NCI-H226 (cell line): Measurements from ENCODE around the gene TUBA3E.
"Not testable (repeated sequence)": the region's sequence is repeated elsewhere in the genome, so short reads cannot be mapped to it uniquely, and the experiment has no call there.

Experiments used
- DNase-seq: peaks from one replicate; pipeline ENCODE4 v3.0.0-alpha.2; 2015

The TUBA3E gene

DNA sequence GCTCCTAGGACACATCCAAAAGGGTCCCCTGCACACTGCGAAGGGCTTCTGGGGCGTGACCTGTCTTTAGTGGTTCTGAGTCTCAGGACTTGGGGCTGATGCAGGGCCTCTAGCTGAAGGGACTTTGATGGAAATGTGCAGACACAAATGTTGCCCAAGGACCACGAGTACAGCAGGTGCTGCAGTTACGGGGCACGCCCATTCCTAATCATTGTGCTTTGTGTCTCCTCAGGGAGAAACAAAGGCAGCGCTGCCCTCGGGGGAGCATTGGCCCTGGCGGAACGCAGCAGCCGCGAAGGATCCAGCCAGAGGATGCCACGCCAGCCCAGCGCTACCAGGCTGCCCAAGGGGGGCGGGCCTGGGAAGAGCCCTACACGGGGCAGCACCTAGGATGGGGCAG, 8.0 kb downstream of the TUBA3E start:
- DNase-seq: no peak

- not testable (repeated sequence) for DNase-seq
Measured at GRCh38 chr2:130188958-130189357, 9.3 kb downstream of the TUBA3E start.

DNA sequence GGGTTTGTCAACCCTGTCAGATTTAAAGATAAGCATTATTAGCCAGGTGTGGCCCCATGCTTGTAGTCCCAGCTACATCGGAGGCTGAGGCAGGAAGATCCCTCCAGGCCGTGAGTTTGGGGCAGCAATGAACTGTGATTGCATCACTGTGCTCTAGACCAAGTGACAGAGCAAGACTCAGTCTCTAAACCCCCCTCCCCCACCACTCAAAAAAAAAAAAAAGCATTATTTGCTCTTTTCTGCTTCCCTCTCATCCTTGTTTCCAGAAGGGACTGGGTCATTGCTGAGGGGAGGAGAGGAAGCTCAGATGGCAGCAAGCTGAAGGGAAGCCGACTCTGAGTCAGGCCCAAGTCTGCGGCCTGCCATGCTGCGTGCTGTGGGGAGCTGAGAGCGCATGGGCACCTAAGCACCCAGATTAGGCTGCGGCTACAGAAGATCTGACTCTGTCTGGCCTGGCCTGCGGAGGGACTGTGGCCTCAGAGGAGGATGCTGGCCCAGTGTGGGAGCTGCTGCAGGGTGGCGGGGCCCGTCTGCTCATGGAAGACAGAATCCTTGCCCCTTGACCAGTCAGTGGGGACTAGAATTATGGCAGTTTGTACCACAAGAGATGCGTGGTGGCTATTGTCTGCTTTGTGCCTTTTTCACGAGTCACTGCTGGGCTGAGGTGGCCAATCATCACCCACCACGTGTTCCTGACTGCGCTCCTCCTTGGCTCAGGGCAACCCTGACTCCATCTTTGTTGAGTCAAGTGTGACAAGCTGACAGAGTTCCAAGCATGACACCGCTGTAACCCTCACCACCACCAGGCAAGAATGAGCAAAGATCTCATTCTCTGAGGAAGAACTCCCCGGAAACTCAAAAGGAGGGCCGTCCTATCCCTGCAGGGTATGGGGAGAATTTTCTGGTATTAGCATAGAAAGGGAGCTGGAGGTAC, 10.1 kb downstream of the TUBA3E start:
- not testable (repeated sequence) for DNase-seq

DNA sequence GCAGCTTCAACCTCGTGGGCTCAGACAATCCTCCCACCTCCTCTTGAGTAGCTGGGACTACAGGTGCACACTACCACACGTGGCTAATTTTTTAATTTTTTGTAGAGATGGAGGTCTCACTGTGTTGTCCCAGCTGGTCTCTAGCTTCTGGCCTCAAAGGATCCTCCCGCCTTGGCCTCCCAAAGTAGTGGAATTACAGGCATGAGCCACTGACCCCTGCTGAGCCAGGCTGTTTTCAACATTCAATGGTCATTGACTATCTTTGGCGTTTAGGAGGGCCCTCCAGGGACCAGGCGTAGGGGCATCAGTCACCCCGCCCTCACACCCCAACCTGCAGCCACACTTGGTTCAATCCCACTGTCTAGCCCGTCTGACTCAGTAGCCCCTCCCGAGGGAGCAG, 11.0 kb downstream of the TUBA3E start:
- no peak for DNase-seq

GRCh38 chr2:130186391-130186790, 11.8 kb downstream of the TUBA3E start:
- no peak for DNase-seq

GRCh38 chr2:130185896-130186295, 12.3 kb downstream of the TUBA3E start:
- no peak for DNase-seq

GRCh38 chr2:130185436-130185835, 12.8 kb downstream of the TUBA3E start:
- no peak for DNase-seq

DNA sequence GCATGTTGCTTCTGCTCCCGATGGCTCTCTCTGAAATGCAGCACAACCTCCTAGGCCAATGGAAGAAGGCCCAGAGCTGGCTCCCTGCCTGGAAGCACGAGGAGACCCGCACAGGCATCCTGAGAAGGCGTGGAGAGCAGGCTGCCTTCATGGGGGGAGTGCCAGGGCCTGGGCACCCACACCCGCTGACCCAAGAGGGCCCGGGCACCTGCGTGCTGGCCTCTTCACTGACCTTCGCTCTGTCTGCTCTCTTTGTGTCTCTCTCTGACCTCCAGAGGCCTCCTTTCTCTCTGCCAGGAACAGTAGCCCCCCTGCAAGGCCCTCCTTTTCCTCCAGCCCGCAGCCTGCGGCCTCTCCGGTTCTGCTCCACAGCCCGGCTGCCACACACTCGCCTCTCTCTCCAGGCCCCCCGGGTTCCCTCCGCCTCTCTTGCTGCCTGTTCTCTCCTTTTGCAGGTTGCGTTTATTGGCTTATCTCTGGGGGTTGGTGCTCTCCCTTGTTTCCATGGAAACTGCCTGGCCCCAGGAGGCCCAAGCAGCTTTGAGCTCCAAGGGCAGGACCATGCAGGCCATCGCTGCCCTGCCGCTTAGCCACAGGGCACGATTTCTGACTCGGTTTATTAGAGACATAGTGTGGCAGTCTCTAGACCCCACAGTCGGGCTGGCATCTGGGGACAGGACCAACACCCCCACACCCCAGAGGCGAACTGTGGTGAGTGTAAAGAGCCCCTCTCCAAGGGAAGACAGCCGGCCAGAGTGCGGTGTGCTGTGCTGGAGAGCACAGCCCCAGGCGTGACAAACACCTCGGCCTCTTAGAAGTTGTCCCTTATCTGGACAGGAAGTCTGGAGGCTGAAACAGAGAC, 14.5 kb downstream of the TUBA3E start:
- DNase-seq: no peak

DNA sequence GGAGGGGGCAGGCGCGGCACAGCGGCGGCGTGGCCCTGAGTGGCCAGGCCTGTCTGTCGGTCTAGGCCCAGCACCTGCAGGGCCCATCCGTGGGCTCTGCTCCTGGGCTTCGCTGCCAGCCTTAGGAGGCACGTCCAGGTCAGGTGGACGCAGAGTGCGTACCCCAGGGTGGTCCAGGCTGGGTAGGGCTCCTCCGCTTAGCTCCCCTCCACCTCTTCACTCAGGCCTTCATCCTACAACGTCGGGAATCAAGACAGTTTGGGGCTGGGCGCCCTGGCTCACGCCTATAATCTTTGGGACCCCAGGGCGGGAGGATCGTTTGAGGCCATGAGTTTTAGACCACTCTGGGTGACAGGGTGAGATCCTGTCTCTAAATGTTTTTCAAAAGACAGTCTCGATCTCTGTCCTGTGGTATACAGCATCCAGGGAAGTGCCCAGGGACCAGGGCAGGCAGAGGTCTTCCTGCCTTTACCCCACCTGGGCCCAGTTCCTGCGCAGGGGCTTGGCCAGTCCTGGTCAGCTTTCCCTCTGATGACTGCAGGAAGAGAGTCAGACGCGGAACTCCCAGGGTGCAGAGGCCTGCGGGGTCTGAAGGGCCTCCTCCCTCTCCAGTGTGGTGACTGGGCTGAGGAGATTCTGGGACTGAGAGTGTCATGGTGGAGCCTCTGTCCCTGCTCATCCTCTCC, 15.3 kb downstream of the TUBA3E start:
- DNase-seq: not testable (repeated sequence)

DNA sequence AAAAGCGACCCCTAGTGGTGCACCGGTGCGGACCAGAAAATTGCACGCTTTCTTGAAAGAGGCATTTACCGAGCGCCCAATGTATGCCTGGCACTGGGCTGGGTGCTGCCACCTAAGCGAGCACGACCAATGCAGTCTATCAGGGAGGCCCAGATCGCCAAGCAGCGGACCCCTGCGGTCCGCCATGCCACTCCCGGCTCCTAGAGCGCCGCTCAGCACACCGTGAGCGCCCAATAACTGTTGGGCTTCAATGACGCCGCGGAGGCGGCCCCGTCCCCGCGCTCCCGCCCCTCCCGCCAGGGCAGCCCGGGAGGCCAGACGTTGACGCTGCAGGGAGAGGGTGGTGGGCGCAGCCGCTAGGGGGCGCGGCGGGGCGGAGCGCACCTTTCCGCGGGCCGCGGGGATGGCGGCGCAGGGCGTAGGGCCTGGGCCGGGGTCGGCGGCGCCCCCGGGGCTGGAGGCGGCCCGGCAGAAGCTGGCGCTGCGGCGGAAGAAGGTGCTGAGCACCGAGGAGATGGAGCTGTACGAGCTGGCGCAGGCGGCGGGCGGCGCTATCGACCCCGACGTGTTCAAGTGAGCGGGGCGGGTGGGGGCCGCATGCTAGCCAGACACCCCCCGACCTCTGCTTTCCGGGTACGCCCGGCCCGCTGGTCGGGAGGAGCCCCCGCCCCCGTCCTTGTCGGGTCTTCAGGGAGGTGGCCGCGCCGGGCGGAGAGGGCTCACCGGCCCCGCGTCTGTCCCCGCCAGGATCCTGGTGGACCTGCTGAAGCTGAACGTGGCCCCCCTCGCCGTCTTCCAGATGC, 16.2 kb downstream of the TUBA3E start, which contains the start of gene MZT2B:
TSS of gene MZT2B (plus strand) at position 383 of the 803 bp plus-strand sequence. CDS start at position 404, 21 bp downstream.
- DNase-seq: peak; percentile 77

DNA sequence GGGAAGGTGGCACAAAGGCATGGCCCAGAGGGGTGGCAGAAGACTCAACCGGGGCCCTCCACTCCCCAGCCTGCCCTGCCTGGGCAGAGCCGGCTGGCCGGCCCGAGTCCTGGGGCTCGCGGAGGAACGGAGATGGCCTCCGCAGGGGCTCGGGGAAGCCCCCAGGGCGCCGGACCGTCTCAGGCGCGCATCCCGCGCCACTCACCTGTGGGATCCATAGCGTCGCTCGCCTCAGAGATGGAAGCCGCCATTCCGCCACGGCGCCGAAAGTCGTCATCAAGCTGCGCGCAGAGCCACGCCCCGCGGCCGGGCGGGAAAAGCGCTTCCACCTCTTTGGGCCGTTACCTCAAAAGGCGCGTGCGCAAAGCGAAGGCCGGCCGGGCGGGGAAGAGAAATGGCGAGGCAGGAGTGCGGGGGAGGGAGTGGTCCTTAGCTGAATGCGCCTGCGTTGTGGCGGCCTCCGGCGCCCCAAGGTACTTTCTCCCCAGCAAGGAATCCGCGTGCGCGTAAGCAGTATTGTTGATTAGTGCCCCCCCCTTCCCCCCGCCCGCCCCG, 16.8 kb downstream of the TUBA3E start, which contains the start of gene SMPD4:
TSS of gene SMPD4 (minus strand) at position 278 of the 555 bp plus-strand sequence. CDS start 5,010 bp downstream, outside the sequence.
- peak; percentile 95 for DNase-seq

- DNase-seq: not testable (repeated sequence)
Measured at GRCh38 chr2:130180404-130181324, 17.6 kb downstream of the TUBA3E start.

- not testable (repeated sequence) for DNase-seq
Measured at GRCh38 chr2:130174866-130175265, 23.4 kb downstream of the TUBA3E start.

DNA sequence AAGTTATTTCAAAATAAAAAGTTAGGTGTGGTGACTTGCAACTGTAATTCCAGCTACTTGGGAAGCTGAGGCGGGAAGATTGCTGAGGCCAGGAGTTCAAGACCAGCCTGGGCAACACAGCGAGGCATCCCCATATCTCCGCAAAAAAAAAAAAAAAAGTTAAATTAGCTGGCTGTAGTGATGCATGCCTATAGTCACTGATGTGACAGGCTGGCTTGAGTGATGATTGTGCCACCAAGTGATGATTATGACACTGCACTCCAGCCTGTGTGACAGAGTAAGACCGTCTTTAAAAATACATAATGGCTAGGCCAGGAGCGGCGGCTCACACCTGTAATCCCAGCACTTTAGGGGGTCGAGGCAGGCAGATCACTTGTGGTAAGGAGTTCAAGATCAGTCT, 28.3 kb downstream of the TUBA3E start:
- DNase-seq: no peak

GRCh38 chr2:130169163-130169562, 29.1 kb downstream of the TUBA3E start:
- not testable (repeated sequence) for DNase-seq

DNA sequence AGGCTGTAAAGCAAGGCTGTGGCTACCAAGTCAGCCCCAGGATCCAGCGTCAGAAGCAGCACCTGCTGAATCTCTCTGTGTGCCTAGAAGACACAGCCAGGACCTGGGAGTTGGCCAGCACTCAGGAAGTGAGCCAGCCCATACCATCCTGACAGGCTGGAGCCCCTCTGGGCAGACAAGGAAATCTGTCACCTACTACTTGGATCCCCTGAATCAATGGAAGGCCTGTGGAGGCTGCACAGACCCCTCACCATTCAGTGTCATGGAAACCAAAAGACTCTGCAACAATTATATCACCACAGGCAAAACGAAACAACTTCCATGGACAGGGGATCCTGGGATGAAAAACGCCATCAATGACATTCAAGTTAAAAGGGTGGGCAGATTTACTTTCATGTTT, 31.6 kb downstream of the TUBA3E start:
- not testable (repeated sequence) for DNase-seq

- no peak for DNase-seq
Measured at GRCh38 chr2:130165293-130166016, 32.8 kb downstream of the TUBA3E start.

DNA sequence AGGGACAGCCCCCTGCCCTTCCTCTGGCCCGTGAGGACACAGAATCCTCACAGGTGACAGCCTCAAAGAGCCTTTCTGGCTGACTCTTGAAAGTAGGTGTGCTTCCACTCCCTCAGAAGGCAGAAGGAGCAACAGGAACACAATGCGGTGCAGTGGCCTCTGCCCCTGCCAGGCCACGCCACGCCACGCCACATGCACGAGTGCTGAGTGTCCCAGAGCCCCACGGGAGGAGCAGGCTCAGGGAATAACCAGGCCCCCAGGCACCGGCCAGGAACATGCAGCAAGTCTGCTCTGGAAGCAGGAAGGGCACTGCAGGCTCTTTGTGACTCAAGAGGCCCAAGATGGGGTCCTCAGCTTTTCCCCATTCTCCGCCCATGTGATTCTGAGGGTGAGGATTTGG, 35.3 kb downstream of the TUBA3E start:
- no peak for DNase-seq

- not testable (repeated sequence) for DNase-seq
Measured at GRCh38 chr2:130162486-130162885, 35.8 kb downstream of the TUBA3E start.
